ENCODE data around the gene CCNA1. TPM values are rescaled to one million over a fixed set of nuclear protein-coding genes. Genes with fewer than 3 reads are reported as not detected.

CCNA1 gene
- total RNA-seq, 4 donors from 2014 or later = 0.38 to 5.4 (median 1.3) TPM; not detected in 1

DNA sequence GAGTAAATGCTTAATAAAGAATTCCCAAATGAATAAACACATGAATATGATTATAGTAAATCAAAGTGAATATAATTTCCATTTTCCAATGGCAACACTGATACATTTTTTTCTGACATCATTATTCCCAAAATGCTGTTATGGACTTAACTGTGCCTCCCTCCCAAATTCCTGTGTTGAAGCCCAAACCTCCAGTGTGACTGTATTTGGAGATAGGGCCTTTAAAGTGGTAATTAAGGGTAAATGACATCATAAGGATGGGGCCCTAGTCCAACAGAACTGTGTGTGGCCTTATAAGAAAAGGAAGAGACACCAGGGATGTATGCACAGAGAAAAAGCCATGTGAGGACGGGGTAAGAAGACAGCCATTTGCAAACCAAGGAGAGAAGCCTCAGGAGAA lies 19.1 kb upstream of the CCNA1 start:
- Histone ChIP-seq H3K36me3 (no peaks in the 10 kb centered on the region), H3K27me3 (peaks cover 0 to 14% (median 0%) of the 10 kb centered on the region in 4 donors), H3K27ac (no peak overlapping the region), H3K4me3 (no peak overlapping the region), H3K4me1 (no peaks in the 10 kb centered on the region), H3K9me3 (peaks cover 0 to 6% (median 5%) of the 10 kb centered on the region in 3 donors)
- intact Hi-C loops (cut with DNase I) = no loop called here
- TF ChIP-seq, protein P1, sequence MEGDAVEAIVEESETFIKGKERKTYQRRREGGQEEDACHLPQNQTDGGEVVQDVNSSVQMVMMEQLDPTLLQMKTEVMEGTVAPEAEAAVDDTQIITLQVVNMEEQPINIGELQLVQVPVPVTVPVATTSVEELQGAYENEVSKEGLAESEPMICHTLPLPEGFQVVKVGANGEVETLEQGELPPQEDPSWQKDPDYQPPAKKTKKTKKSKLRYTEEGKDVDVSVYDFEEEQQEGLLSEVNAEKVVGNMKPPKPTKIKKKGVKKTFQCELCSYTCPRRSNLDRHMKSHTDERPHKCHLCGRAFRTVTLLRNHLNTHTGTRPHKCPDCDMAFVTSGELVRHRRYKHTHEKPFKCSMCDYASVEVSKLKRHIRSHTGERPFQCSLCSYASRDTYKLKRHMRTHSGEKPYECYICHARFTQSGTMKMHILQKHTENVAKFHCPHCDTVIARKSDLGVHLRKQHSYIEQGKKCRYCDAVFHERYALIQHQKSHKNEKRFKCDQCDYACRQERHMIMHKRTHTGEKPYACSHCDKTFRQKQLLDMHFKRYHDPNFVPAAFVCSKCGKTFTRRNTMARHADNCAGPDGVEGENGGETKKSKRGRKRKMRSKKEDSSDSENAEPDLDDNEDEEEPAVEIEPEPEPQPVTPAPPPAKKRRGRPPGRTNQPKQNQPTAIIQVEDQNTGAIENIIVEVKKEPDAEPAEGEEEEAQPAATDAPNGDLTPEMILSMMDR (IDR thresholded peaks at IDR 0.05) = no peak
- TF ChIP-seq POLR2A (IDR thresholded peaks at IDR 0.05) = no peak
- no peak for DNase-seq
- 67 to 74% methylated on average over 1 of the region's 1 CpG for WGBS, 2 donors

DNA sequence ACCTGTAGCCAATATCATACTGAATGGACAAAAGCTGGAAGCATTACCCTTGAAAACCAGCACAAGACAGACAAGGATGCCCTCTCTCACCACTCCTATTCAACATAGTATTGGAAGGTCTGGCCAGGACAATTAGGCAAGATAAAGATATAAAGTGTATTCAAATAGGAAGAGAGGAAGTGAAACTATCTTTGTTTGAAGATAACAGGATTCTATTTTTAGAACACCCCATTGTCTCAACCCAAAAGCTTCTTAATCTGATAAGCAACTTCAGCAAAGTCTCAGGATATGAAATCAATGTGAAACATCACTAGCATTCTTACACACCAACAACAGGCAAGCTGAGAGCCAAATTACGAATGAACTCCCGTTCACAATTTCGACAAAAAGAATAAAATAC lies 17.8 kb upstream of the CCNA1 start:
- intact Hi-C loops (cut with DNase I) = no loop called here
- no peaks in the 10 kb centered on the region for H3K36me3 ChIP-seq
- no peak overlapping the region for H3K27ac ChIP-seq
- WGBS, 2 donors = 76 to 83% methylated on average over 3 of the region's 3 CpGs
- H3K4me1 ChIP-seq = no peaks in the 10 kb centered on the region
- TF ChIP-seq POLR2A (IDR thresholded peaks at IDR 0.05) = no peak
- TF ChIP-seq, protein P1 (IDR thresholded peaks at IDR 0.05) = no peak
- H3K4me3 ChIP-seq = no peak overlapping the region
- no peak for DNase-seq
- H3K9me3 ChIP-seq = peaks cover 0 to 6% (median 5%) of the 10 kb centered on the region in 3 donors
- peaks cover 0 to 22% (median 0%) of the 10 kb centered on the region in 4 donors for H3K27me3 ChIP-seq

DNA sequence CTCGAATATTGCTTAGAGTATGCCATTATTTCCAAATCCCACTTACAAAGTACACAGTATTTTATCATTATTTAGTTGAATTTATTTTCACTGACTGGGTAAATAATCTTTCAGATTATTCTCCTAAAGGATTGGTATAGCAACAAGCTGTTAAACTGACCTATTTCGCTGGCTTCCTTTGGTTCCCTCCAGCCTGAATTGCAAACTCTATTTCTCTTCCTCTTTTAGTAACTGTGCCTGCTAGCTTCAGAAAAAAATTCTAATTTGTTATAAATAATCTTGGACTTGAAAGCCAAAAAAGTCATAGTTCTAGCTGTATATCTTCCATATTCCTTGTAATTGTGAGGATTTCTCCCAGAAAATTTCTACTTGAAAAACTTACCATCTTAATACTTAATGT lies 15.0 kb upstream of the CCNA1 start:
- peaks cover 0 to 33% (median 0%) of the 10 kb centered on the region in 4 donors for H3K27me3 ChIP-seq
- WGBS, 2 donors = 53 to 60% methylated on average over 2 of the region's 2 CpGs
- peaks cover 0 to 6% (median 5%) of the 10 kb centered on the region in 3 donors for H3K9me3 ChIP-seq
- H3K4me1 ChIP-seq = peaks cover 0 to 5% (median 0%) of the 10 kb centered on the region in 3 donors
- DNase-seq = no peak
- intact Hi-C loops (cut with DNase I) = no loop called here
- no peak overlapping the region for H3K27ac ChIP-seq
- no peak overlapping the region for H3K4me3 ChIP-seq
- H3K36me3 ChIP-seq = no peaks in the 10 kb centered on the region
- TF ChIP-seq, protein P1 (IDR thresholded peaks at IDR 0.05) = no peak
- TF ChIP-seq POLR2A (IDR thresholded peaks at IDR 0.05) = no peak

DNA sequence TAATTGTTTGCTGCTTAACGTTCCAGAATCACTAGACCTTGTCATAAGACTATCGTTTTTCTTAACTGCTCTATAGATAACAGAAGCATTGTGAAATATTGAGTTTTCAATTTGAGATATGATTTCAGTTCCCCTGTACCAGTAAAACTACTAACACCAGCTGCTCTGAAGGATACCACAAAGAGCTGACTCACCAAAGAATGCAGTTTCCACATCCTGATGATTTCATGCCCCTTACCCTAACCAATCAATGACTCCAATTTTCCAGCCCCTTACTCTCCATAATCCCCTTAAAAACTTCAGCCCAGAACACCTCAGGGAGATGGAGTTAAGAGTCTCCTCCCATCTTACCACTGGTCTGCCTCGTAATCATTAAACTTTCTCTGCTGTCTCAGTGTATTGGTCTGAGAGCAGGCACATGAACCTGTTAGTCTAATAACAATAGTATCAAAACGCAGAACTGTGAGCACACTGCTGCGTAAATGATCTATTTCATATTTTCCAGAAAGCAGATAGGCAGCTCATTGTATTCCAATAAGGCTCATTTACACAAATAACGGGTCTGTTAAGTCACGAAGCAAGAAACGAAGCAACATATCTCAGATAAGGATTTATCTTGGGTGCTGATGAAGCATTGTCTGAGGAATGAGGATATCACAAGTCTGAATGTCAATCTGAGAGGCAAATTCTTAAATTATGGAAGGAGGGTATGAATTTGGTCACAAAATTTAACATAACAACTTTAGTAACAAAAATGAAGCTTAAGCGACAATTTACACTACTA lies 14.1 kb upstream of the CCNA1 start:
- TF ChIP-seq POLR2A (IDR thresholded peaks at IDR 0.05) = no peak
- TF ChIP-seq, protein P1 (IDR thresholded peaks at IDR 0.05) = no peak
- Histone ChIP-seq H3K4me3 (no peak overlapping the region), H3K27me3 (peaks cover 0 to 37% (median 0%) of the 10 kb centered on the region in 4 donors), H3K27ac (no peak overlapping the region), H3K4me1 (peaks cover 0 to 5% (median 0%) of the 10 kb centered on the region in 3 donors), H3K9me3 (peaks cover 0 to 6% (median 5%) of the 10 kb centered on the region in 3 donors), H3K36me3 (no peaks in the 10 kb centered on the region)
- DNase-seq = no peak
- 48 to 51% methylated on average over 9 of the region's 9 CpGs for WGBS, 2 donors
- intact Hi-C loops (cut with DNase I) = no loop called here

DNA sequence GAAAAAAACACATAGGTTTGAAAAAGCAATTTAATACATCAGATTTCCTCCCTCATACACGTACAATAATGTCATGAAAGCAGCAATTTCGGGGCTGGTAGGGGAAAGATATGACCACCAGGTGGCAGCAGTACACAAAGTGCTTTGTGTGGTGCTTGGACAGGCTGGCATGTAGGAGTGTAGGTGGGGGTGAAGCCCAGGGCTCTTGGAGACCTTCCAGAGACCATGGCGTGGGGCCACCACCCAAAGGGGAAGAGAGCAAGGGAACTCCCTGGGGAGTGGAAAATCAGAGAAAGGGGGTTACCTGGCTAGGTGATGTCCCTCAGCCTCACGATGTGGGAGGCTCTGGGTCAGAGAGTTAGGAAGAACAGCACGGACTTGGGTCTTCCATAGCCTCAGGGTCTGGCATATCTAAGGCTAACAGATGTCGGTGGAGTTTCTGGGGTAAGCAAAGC lies 11.8 kb upstream of the CCNA1 start:
- intact Hi-C loops (cut with DNase I) = no loop called here
- 25 to 30% methylated on average over 6 of the region's 6 CpGs for WGBS, 2 donors
- Histone ChIP-seq H3K36me3 (no peaks in the 10 kb centered on the region), H3K4me3 (no peak overlapping the region), H3K4me1 (peaks cover 0 to 5% (median 0%) of the 10 kb centered on the region in 3 donors), H3K27ac (no peak overlapping the region), H3K27me3 (peaks cover 0 to 37% (median 0%) of the 10 kb centered on the region in 4 donors), H3K9me3 (peaks cover 0 to 4% (median 3%) of the 10 kb centered on the region in 3 donors)
- no peak for DNase-seq
- no peak for TF ChIP-seq POLR2A (IDR thresholded peaks at IDR 0.05)
- TF ChIP-seq, protein P1 (IDR thresholded peaks at IDR 0.05) = peak; percentile 53 to 89 (median 72)
